ENCODE measurements around the gene FILIP1L.

DNA sequence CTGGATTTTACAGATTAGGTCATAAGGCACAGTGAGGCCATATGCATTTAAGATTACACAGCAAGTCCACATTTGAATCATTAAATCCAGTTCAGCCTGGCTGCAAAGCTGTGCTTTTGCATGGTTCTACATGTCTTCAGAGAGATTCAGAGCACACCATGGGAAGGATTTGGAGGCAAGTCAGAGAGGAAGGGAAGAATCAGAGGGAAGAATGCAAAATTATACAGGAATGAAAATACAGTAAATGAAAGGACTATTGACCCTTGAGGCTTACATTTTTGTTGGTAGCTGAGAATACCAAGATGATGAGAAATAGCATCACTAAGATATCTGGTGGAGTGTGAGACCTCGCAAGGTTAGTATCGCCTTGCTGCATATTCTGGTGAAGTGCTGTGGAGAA is 13.9 kb downstream of the FILIP1L start:
- TF ChIP-seq POLR2AphosphoS5 (IDR thresholded peaks at IDR 0.05): no peak
- TF ChIP-seq, protein P1, sequence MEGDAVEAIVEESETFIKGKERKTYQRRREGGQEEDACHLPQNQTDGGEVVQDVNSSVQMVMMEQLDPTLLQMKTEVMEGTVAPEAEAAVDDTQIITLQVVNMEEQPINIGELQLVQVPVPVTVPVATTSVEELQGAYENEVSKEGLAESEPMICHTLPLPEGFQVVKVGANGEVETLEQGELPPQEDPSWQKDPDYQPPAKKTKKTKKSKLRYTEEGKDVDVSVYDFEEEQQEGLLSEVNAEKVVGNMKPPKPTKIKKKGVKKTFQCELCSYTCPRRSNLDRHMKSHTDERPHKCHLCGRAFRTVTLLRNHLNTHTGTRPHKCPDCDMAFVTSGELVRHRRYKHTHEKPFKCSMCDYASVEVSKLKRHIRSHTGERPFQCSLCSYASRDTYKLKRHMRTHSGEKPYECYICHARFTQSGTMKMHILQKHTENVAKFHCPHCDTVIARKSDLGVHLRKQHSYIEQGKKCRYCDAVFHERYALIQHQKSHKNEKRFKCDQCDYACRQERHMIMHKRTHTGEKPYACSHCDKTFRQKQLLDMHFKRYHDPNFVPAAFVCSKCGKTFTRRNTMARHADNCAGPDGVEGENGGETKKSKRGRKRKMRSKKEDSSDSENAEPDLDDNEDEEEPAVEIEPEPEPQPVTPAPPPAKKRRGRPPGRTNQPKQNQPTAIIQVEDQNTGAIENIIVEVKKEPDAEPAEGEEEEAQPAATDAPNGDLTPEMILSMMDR (IDR thresholded peaks at IDR 0.05): no peak
- TF ChIP-seq POLR2A (IDR thresholded peaks at IDR 0.05): no peak
